HepG2 (cell line): Measurements from ENCODE around the gene SLC23A3. TPM values are rescaled to one million over a fixed set of nuclear protein-coding genes. Genes with fewer than 3 reads are reported as not detected.

Experiments
- ARID5B ChIP-seq: IDR thresholded peaks from 2 replicates; pipeline ENCODE4 v1.4.0; 2020; ENCODE audit warnings: mild to moderate bottlenecking, missing genetic modification reagents
- CERS6 ChIP-seq: sonication (generic); formaldehyde crosslinking; IDR thresholded peaks from 2 replicates; pipeline ENCODE4 v1.5.0; 2020; ENCODE audit warnings: missing genetic modification reagents
- EED ChIP-seq: sonication (generic); formaldehyde crosslinking; IDR thresholded peaks from 2 replicates; pipeline ENCODE4 v1.5.0; 2020; ENCODE audit warnings: mild to moderate bottlenecking, missing genetic modification reagents
- EZH2 ChIP-seq: conservative IDR thresholded peaks from 2 replicates; pipeline ENCODE4 v1.6.1; 2012; ENCODE audit warnings: mild to moderate bottlenecking, low read depth, low read length, moderate library complexity
- GABPA ChIP-seq, 2 experiments: IDR thresholded peaks; 2 replicates each; pipeline ENCODE4 v1.6.1; 2011 to 2016; ENCODE audit warnings: low read depth in 2 of 2, low read length in 1 of 2, missing biosample characterization in 1 of 2, missing genetic modification characterization in 1 of 2
- GFI1 ChIP-seq: sonication (generic); formaldehyde crosslinking; IDR thresholded peaks from 2 replicates; pipeline ENCODE4 v1.5.0; 2020; ENCODE audit warnings: missing genetic modification reagents, mild to moderate bottlenecking, borderline replicate concordance
- IKZF4 ChIP-seq: sonication (generic); formaldehyde crosslinking; IDR thresholded peaks from 2 replicates; pipeline ENCODE4 v1.5.1; 2020; ENCODE audit warnings: borderline replicate concordance, mild to moderate bottlenecking, low read depth, missing genetic modification reagents; ENCODE audit errors: not compliant biosample characterization
- JUN ChIP-seq: sonication (generic); formaldehyde crosslinking; IDR thresholded peaks from 2 replicates; pipeline ENCODE4 v1.4.0; 2020; ENCODE audit warnings: mild to moderate bottlenecking, missing genetic modification reagents
- KLF6 ChIP-seq: IDR thresholded peaks from 2 replicates; pipeline ENCODE4 v1.8.0; 2016; ENCODE audit warnings: missing biosample characterization, missing genetic modification reagents
- MAX ChIP-seq: IDR thresholded peaks from 2 replicates; pipeline ENCODE4 v1.6.1; 2012; ENCODE audit warnings: inconsistent platforms
- NFIC ChIP-seq: IDR thresholded peaks from 2 replicates; pipeline ENCODE4 v1.6.1; 2012; ENCODE audit warnings: mild to moderate bottlenecking, low read length, inconsistent platforms
- NKX3-1 ChIP-seq: sonication (generic); formaldehyde crosslinking; IDR thresholded peaks from 2 replicates; pipeline ENCODE4 v1.5.0; 2020; ENCODE audit warnings: missing genetic modification reagents
- SAP130 ChIP-seq: IDR thresholded peaks from 2 replicates; pipeline ENCODE4 v1.6.1; 2016; ENCODE audit warnings: low read depth
- SCMH1 ChIP-seq: sonication (generic); formaldehyde crosslinking; IDR thresholded peaks from 2 replicates; pipeline ENCODE4 v1.9.0; 2021; ENCODE audit warnings: missing genetic modification reagents, mild to moderate bottlenecking, borderline replicate concordance
- SOX5 ChIP-seq: IDR thresholded peaks from 2 replicates; pipeline ENCODE4 v1.6.1; 2016; ENCODE audit warnings: borderline replicate concordance
- STAT6 ChIP-seq: sonication (generic); formaldehyde crosslinking; IDR thresholded peaks from 2 replicates; pipeline ENCODE4 v1.4.0; 2020; ENCODE audit warnings: missing genetic modification reagents, mild to moderate bottlenecking, borderline replicate concordance
- TP53 ChIP-seq: sonication (generic); formaldehyde crosslinking; conservative IDR thresholded peaks from 2 replicates; pipeline ENCODE4 v1.4.0; 2020; ENCODE audit warnings: missing genetic modification reagents
- ZNF17 ChIP-seq: sonication (generic); formaldehyde crosslinking; IDR thresholded peaks from 2 replicates; pipeline ENCODE4 v1.5.0; 2020; ENCODE audit warnings: mild to moderate bottlenecking, missing genetic modification reagents
- ZNF552 ChIP-seq: sonication (generic); formaldehyde crosslinking; IDR thresholded peaks from 2 replicates; pipeline ENCODE4 v1.9.0; 2022; ENCODE audit warnings: missing genetic modification reagents, mild to moderate bottlenecking, borderline replicate concordance
- ZNF674 ChIP-seq: sonication (generic); formaldehyde crosslinking; IDR thresholded peaks from 2 replicates; pipeline ENCODE4 v1.5.0; 2020; ENCODE audit warnings: low read depth, mild to moderate bottlenecking, missing genetic modification reagents
- ZNF773 ChIP-seq: sonication (generic); formaldehyde crosslinking; IDR thresholded peaks from 2 replicates; pipeline ENCODE4 v1.4.0; 2020; ENCODE audit warnings: missing genetic modification reagents, borderline replicate concordance
- polyA plus RNA-seq, 8 experiments: library from polyadenylated mRNA; depleted of rRNA in 3 of 8; stranded (reverse) in 7 of 8; unstranded in 1 of 8; fragments of >200 nt; fragmentation: Illumina TruSeq in 4 of 8; extraction: Trizol in 4 of 8; gene quantifications; 2 replicates each; pipeline versions ENCODE4 v1.2.1 to v1.2.3, GENCODE V29; 2011 to 2016; ENCODE audit warnings: low read depth in 4 of 8, missing spikeins in 1 of 8, mixed read lengths in 1 of 8; ENCODE audit not compliant: insufficient read depth in 1 of 8
- total RNA-seq, 5 experiments: library from RNA; depleted of rRNA; stranded (reverse); fragments of >200 nt; fragmentation: Illumina TruSeq; extraction: Trizol; gene quantifications; 2 replicates each; pipeline ENCODE4 v1.2.3, GENCODE V29; 2016; ENCODE audit warnings: low read depth in 1 of 5

Gene SLC23A3
- total and polyA plus RNA-seq, 2 of the 13 experiments (the other 11 are each of a cell fraction or from before 2014, with no cell fraction given): 0.38 to 0.78 TPM

- peak; percentile 53 for TF ChIP-seq ARID5B (CRISPR knock-in tag)
- TF ChIP-seq ZNF17: no peak
- no peak for TF ChIP-seq ZNF674 (CRISPR knock-in tag)
- TF ChIP-seq GABPA (IDR thresholded peaks at IDR 0.05; ENCODE audit: low read depth, low read length): no peak
- no peak for TF ChIP-seq GABPA (CRISPR knock-in tag; IDR thresholded peaks at IDR 0.05; ENCODE audit: low read depth)
- no peak for TF ChIP-seq EED (CRISPR knock-in tag)
- 0 out of 2 replicates have a peak, but pooled peaks have one; percentile 24 for TF ChIP-seq NFIC
- no peak; the same call in 1 of the 2 replicates for TF ChIP-seq SOX5
- TF ChIP-seq TP53 (CRISPR knock-in tag): no peak
- TF ChIP-seq NKX3-1: no peak
- no peak for TF ChIP-seq KLF6
- TF ChIP-seq GFI1 (CRISPR knock-in tag): no peak
- no peak for TF ChIP-seq SCMH1
- TF ChIP-seq ZNF552 (CRISPR knock-in tag): no peak
- TF ChIP-seq ZNF773 (CRISPR knock-in tag): no peak
- 0 out of 2 replicates have a peak, but pooled peaks have one; percentile 51 for TF ChIP-seq MAX
- TF ChIP-seq JUN: no peak
- no peak for TF ChIP-seq EZH2
- no peak for TF ChIP-seq STAT6 (CRISPR knock-in tag)
- TF ChIP-seq IKZF4 (CRISPR knock-in tag): no peak
- TF ChIP-seq SAP130 (CRISPR knock-in tag): peak; percentile 49; the same call in 1 of the 2 replicates
- no peak for TF ChIP-seq CERS6
Measured at GRCh38 chr2:219125225-219125885, 44.5 kb downstream of the SLC23A3 start (continued).
